Neural progenitor cell (in vitro differentiated cells): Measurements from ENCODE around the gene DLG2. TPM values are rescaled to one million over a fixed set of nuclear protein-coding genes. Genes with fewer than 3 reads are reported as not detected.

Experiments
- DNase-seq: peaks from one replicate; pipeline ENCODE4 v3.0.0-alpha.2; 2016; ENCODE audit warnings: low spot score
- H2AFZ ChIP-seq: fragments of 200-600 bp; sonication (generic); replicated peaks from 2 replicates; pipeline ENCODE4 v1.6.1; 2016; ENCODE audit warnings: antibody characterized with exemption
- H3F3A ChIP-seq: fragments of 200-600 bp; sonication (generic); 2 replicates; pipeline ENCODE4 v1.6.1; 2016; ENCODE audit warnings: antibody characterized with exemption, low read depth
- H3K27ac ChIP-seq: fragments of 200-600 bp; sonication (generic); 2 replicates; pipeline ENCODE4 v1.5.1; 2016; ENCODE audit warnings: mild to moderate bottlenecking
- H3K27me3 ChIP-seq: fragments of 200-600 bp; sonication (generic); 2 replicates; pipeline ENCODE4 v1.6.1; 2016; ENCODE audit warnings: mild to moderate bottlenecking, moderate library complexity
- H3K36me3 ChIP-seq: fragments of 200-600 bp; sonication (generic); 2 replicates; pipeline ENCODE4 v1.5.1; 2016
- H3K4me1 ChIP-seq: fragments of 200-600 bp; sonication (generic); 2 replicates; pipeline ENCODE4 v1.6.1; 2016; ENCODE audit warnings: mixed run types
- H3K4me2 ChIP-seq: fragments of 200-600 bp; sonication (generic); 2 replicates; pipeline ENCODE4 v1.6.1; 2016
- H3K4me3 ChIP-seq: fragments of 200-600 bp; sonication (generic); 2 replicates; pipeline ENCODE4 v1.5.1; 2016
- H3K79me2 ChIP-seq: fragments of 200-600 bp; sonication (generic); 2 replicates; pipeline ENCODE4 v1.6.1; 2016; ENCODE audit warnings: low read depth
- H3K9ac ChIP-seq: fragments of 200-600 bp; sonication (generic); 2 replicates; pipeline ENCODE4 v1.6.1; 2016
- H3K9me3 ChIP-seq: fragments of 200-600 bp; sonication (generic); 2 replicates; pipeline ENCODE4 v1.5.1; 2016; ENCODE audit warnings: low read depth
- H4K20me1 ChIP-seq: fragments of 200-600 bp; sonication (generic); 2 replicates; pipeline ENCODE4 v1.6.1; 2016; ENCODE audit warnings: low read depth
- H3K27ac Mint-ChIP-seq: 3 replicates; pipeline ENCODE4 v1.8.0; 2021; ENCODE audit warnings: mixed read lengths
- H3K27me3 Mint-ChIP-seq: 2 replicates; pipeline ENCODE4 v1.8.0; 2022; ENCODE audit warnings: low read depth, mild to moderate bottlenecking, inconsistent platforms, moderate library complexity, mixed read lengths; ENCODE audit not compliant: insufficient read depth
- H3K36me3 Mint-ChIP-seq: 3 replicates; pipeline ENCODE4 v1.8.0; 2021; ENCODE audit warnings: mixed read lengths
- H3K4me1 Mint-ChIP-seq: 3 replicates; pipeline ENCODE4 v1.8.0; 2021; ENCODE audit warnings: mixed read lengths
- H3K4me3 Mint-ChIP-seq: 3 replicates; pipeline ENCODE4 v1.8.0; 2021; ENCODE audit warnings: mild to moderate bottlenecking, moderate library complexity, mixed read lengths
- H3K9me3 Mint-ChIP-seq: 3 replicates; pipeline ENCODE4 v1.8.0; 2020; ENCODE audit warnings: mixed read lengths
- EZH2 ChIP-seq: fragments of 200-600 bp; sonication (generic); IDR thresholded peaks from 2 replicates; pipeline ENCODE4 v1.6.1; 2017; ENCODE audit warnings: antibody characterized with exemption, mild to moderate bottlenecking, moderate library complexity
- EZH2phosphoT487 ChIP-seq: fragments of 200-600 bp; sonication (generic); IDR thresholded peaks from 2 replicates; pipeline ENCODE4 v1.6.1; 2017; ENCODE audit warnings: antibody characterized with exemption
- total RNA-seq: library from RNA; depleted of rRNA; stranded (reverse); fragments of >200 nt; gene quantifications from 2 replicates; pipeline ENCODE4 v1.2.3, GENCODE V29; 2015; ENCODE audit warnings: low replicate concordance
- TF ChIP-seq, protein P1 (sequence below): fragments of 200-600 bp; sonication (generic); IDR thresholded peaks from 2 replicates; pipeline ENCODE4 v1.5.1; 2017; ENCODE audit warnings: antibody characterized with exemption, mild to moderate bottlenecking

The DLG2 gene
- total RNA-seq, 1 donor from 2014 or later: 7.5 TPM

DNA sequence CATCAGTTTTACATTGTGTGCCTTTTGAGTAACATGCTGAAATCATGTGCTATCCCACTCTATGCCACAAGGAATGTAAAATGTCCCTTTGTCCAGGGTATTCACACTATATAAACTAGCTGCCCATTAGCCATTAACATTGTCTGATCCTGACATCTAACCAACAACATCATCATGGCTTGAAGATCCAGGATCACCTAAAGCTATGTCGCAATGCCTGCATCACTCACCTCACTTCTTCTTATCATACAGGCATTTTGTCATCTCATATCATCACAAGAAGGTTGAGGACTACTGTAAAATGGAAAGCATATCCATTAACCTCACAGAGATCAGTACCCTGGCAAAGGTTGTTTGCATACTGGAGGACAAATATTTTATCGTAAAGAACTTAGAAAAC, 742.3 kb downstream of the DLG2 start:
- no peak for DNase-seq
- Mint-ChIP-seq H3K4me3 (no peak overlapping the region), H3K4me1 (peaks cover 16% of the 10 kb centered on the region), H3K27ac (no peak overlapping the region), H3K27me3 (no peaks in the 10 kb centered on the region), H3K9me3 (no peaks in the 10 kb centered on the region), H3K36me3 (no peaks in the 10 kb centered on the region)
- no peak overlapping the region for H3K9ac ChIP-seq
- no peaks in the 10 kb centered on the region for H3K36me3 ChIP-seq
- no peak overlapping the region for H3K4me2 ChIP-seq
- no peaks in the 10 kb centered on the region for H3K9me3 ChIP-seq
- no peaks in the 10 kb centered on the region for H3K4me1 ChIP-seq
- H3K27ac ChIP-seq: no peak overlapping the region
- no peaks in the 10 kb centered on the region for H3F3A ChIP-seq
- H3K4me3 ChIP-seq: no peak overlapping the region
- TF ChIP-seq EZH2phosphoT487: no peak
- TF ChIP-seq, protein P1, sequence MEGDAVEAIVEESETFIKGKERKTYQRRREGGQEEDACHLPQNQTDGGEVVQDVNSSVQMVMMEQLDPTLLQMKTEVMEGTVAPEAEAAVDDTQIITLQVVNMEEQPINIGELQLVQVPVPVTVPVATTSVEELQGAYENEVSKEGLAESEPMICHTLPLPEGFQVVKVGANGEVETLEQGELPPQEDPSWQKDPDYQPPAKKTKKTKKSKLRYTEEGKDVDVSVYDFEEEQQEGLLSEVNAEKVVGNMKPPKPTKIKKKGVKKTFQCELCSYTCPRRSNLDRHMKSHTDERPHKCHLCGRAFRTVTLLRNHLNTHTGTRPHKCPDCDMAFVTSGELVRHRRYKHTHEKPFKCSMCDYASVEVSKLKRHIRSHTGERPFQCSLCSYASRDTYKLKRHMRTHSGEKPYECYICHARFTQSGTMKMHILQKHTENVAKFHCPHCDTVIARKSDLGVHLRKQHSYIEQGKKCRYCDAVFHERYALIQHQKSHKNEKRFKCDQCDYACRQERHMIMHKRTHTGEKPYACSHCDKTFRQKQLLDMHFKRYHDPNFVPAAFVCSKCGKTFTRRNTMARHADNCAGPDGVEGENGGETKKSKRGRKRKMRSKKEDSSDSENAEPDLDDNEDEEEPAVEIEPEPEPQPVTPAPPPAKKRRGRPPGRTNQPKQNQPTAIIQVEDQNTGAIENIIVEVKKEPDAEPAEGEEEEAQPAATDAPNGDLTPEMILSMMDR: no peak
- no peak for TF ChIP-seq EZH2
- no peaks in the 10 kb centered on the region for H3K79me2 ChIP-seq
- H4K20me1 ChIP-seq: no peaks in the 10 kb centered on the region
- no peaks in the 10 kb centered on the region for H3K27me3 ChIP-seq
- no peak overlapping the region for H2AFZ ChIP-seq

DNA sequence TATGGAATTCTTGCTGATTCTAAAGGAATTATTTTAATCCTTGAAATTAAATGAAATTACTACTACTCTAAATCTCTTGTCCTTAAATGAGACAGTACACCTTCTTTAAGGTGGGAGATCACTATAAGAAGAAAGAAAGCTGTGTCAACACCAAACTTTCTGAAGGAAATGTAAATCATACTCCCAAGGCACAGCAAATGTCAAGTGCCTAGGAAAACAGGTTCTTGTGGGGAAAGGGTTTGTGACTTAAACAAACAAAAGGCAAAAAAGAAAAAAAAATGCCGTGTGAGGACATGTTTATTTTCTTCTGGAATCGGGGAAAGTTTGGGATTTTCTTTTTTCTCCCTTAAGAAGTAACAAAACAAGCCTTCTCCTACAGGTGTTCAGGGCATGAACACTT, 745.1 kb downstream of the DLG2 start:
- no peak overlapping the region for H2AFZ ChIP-seq
- Mint-ChIP-seq H3K9me3 (no peaks in the 10 kb centered on the region), H3K36me3 (no peaks in the 10 kb centered on the region), H3K27me3 (no peaks in the 10 kb centered on the region), H3K27ac (no peak overlapping the region), H3K4me1 (peaks cover 16% of the 10 kb centered on the region), H3K4me3 (no peak overlapping the region)
- H3K4me2 ChIP-seq: no peak overlapping the region
- DNase-seq: no peak
- no peaks in the 10 kb centered on the region for H3K79me2 ChIP-seq
- no peak overlapping the region for H3K4me3 ChIP-seq
- no peaks in the 10 kb centered on the region for H4K20me1 ChIP-seq
- H3K27me3 ChIP-seq: no peaks in the 10 kb centered on the region
- no peak overlapping the region for H3K9ac ChIP-seq
- no peaks in the 10 kb centered on the region for H3K36me3 ChIP-seq
- TF ChIP-seq, protein P1: no peak
- TF ChIP-seq EZH2phosphoT487 (no peak), EZH2 (no peak)
- H3F3A ChIP-seq: no peaks in the 10 kb centered on the region
- H3K4me1 ChIP-seq: no peaks in the 10 kb centered on the region
- no peaks in the 10 kb centered on the region for H3K9me3 ChIP-seq
- no peak overlapping the region for H3K27ac ChIP-seq

DNA sequence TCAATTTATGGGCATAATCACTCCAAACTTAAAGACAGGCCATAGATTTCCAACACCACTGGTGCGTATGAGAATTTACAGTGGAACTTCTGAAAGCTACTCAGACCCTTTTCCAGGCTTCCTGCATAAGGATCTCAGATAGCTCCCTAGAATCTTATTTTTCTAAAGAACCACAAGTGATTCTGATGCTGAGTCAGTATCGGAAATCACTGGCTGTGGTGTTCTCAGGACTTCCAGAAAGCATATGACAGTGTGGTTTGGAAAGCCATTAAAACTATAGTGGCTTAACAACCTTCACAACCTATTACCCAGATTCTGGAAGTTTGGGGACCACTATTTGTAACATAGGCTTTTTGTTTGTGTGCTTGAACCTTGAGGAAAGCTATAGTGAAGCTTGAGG, 756.0 kb downstream of the DLG2 start:
- Mint-ChIP-seq H3K9me3 (peaks cover 3% of the 10 kb centered on the region), H3K4me1 (peaks cover 31% of the 10 kb centered on the region), H3K27me3 (no peaks in the 10 kb centered on the region), H3K27ac (no peak overlapping the region), H3K36me3 (no peaks in the 10 kb centered on the region), H3K4me3 (no peak overlapping the region)
- no peak for TF ChIP-seq EZH2phosphoT487
- TF ChIP-seq, protein P1: no peak
- TF ChIP-seq EZH2: no peak
- Histone ChIP-seq H3K4me3 (no peak overlapping the region), H3F3A (no peaks in the 10 kb centered on the region), H3K79me2 (no peaks in the 10 kb centered on the region), H3K9ac (no peak overlapping the region), H3K4me2 (no peak overlapping the region), H2AFZ (no peak overlapping the region), H3K36me3 (no peaks in the 10 kb centered on the region), H3K4me1 (peaks cover 7% of the 10 kb centered on the region), H3K9me3 (no peaks in the 10 kb centered on the region), H4K20me1 (no peaks in the 10 kb centered on the region), H3K27me3 (no peaks in the 10 kb centered on the region), H3K27ac (no peak overlapping the region)
- no peak for DNase-seq

DNA sequence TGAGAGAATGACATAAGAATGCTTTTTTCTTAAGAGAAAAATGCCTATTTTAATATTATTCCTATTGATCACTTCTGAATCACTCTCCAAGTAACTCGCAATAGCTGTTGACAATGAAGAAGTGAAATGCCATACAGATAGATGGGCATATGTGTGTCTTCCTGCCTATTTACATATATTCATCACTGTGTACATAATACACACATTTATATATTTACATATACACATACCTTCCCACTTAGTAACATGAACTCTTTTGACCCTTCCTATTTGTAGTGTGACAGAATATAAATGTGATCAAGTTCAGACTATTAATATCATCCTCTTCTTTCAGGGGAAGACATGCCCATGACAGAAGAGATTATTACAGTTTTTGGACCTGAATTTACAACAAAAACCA, 756.7 kb downstream of the DLG2 start:
- H3K4me2 ChIP-seq: no peak overlapping the region
- H2AFZ ChIP-seq: no peak overlapping the region
- H3K9me3 ChIP-seq: no peaks in the 10 kb centered on the region

More for the DNA sequence above, 756.7 kb downstream of the DLG2 start:
- H3K27ac Mint-ChIP-seq: no peak overlapping the region
- peaks cover 13% of the 10 kb centered on the region for H3K4me1 ChIP-seq
- DNase-seq: no peak
- no peak overlapping the region for H3K9ac ChIP-seq
- no peaks in the 10 kb centered on the region for H4K20me1 ChIP-seq
- no peak overlapping the region for H3K27ac ChIP-seq
- TF ChIP-seq, protein P1: no peak
- TF ChIP-seq EZH2phosphoT487 (no peak), EZH2 (no peak)
- H3K4me1 Mint-ChIP-seq: peaks cover 37% of the 10 kb centered on the region
- H3K36me3 ChIP-seq: no peaks in the 10 kb centered on the region
- H3K9me3 Mint-ChIP-seq: no peaks in the 10 kb centered on the region
- H3K27me3 Mint-ChIP-seq: no peaks in the 10 kb centered on the region
- H3K4me3 Mint-ChIP-seq: no peak overlapping the region
- H3F3A ChIP-seq: no peaks in the 10 kb centered on the region
- no peaks in the 10 kb centered on the region for H3K36me3 Mint-ChIP-seq
- H3K79me2 ChIP-seq: no peaks in the 10 kb centered on the region
- no peak overlapping the region for H3K4me3 ChIP-seq
- no peaks in the 10 kb centered on the region for H3K27me3 ChIP-seq
